ENCODE data around the gene PLK3. TPM values are rescaled to one million over a fixed set of nuclear protein-coding genes. Genes with fewer than 3 reads are reported as not detected.
A peak's percentile ranks its signal among the peaks of the same experiment; 100 is the strongest.
"Not testable (repeated sequence)": the region's sequence is repeated elsewhere in the genome, so short reads cannot be mapped to it uniquely, and the experiment has no call there.

The PLK3 gene
- 9.2 TPM for polyA plus RNA-seq (ENCODE audit: insufficient read length)

GRCh38 chr1:44799770-44800584, at the start of gene PLK3:
Gene PLK3 (plus strand): TSS chr1:44800377. CDS start chr1:44800464, 87 bp downstream.
- peak; percentile 89 for DNase-seq (ENCODE audit: low read depth)

- DNase-seq (ENCODE audit: low read depth): no peak
These were observed 42.8 kb upstream of the PLK3 start for GRCh38 chr1:44757420-44757819.

- DNase-seq (ENCODE audit: low read depth): no peak
These were observed 41.1 kb upstream of the PLK3 start for GRCh38 chr1:44759077-44759476.

GRCh38 chr1:44760876-44761275, 39.3 kb upstream of the PLK3 start:
- no peak for DNase-seq (ENCODE audit: low read depth)

- DNase-seq (ENCODE audit: low read depth): not testable (repeated sequence)
These were observed 33.8 kb upstream of the PLK3 start for GRCh38 chr1:44766421-44766820.

GRCh38 chr1:44775078-44775929, 24.9 kb upstream of the PLK3 start, which contains the start of gene RPS8:
Gene RPS8 (plus strand): TSS chr1:44775540. CDS start chr1:44775597, 57 bp downstream.
- peak; percentile 89 for DNase-seq (ENCODE audit: low read depth)

- no peak for DNase-seq (ENCODE audit: low read depth)
These were observed 24.0 kb upstream of the PLK3 start for GRCh38 chr1:44775930-44776729.

- DNase-seq (ENCODE audit: low read depth): no peak
These were observed 23.5 kb upstream of the PLK3 start for GRCh38 chr1:44776730-44777068.

GRCh38 chr1:44777547-44777946, 22.6 kb upstream of the PLK3 start:
- no peak for DNase-seq (ENCODE audit: low read depth)

- DNase-seq (ENCODE audit: low read depth): no peak
These were observed 22.1 kb upstream of the PLK3 start for GRCh38 chr1:44777969-44778635.

GRCh38 chr1:44778705-44779576, 21.2 kb upstream of the PLK3 start:
- no peak for DNase-seq (ENCODE audit: low read depth)

- DNase-seq (ENCODE audit: low read depth): no peak
These were observed 19.5 kb upstream of the PLK3 start for GRCh38 chr1:44780583-44781121.

- DNase-seq (ENCODE audit: low read depth): no peak
These were observed 16.5 kb upstream of the PLK3 start for GRCh38 chr1:44783697-44784093.

GRCh38 chr1:44784094-44785028, 15.8 kb upstream of the PLK3 start:
- no peak for DNase-seq (ENCODE audit: low read depth)

GRCh38 chr1:44785029-44785380, 15.2 kb upstream of the PLK3 start:
- DNase-seq (ENCODE audit: low read depth): no peak

GRCh38 chr1:44785501-44786137, 14.6 kb upstream of the PLK3 start:
- DNase-seq (ENCODE audit: low read depth): no peak

GRCh38 chr1:44786138-44786840, 13.9 kb upstream of the PLK3 start:
- no peak for DNase-seq (ENCODE audit: low read depth)
